HG03097 (cell line): Measurements from ENCODE around the gene MARCHF6.
"Not testable (repeated sequence)": the region's sequence is repeated elsewhere in the genome, so short reads cannot be mapped to it uniquely, and the experiment has no call there.

Experiments used
- ATAC-seq: cut with Tn5 transposase; IDR thresholded peaks from one replicate; pipeline ENCODE4 v1.9.1; 2021; ENCODE audit not compliant: unreplicated experiment, low FRiP score

The MARCHF6 gene, protein sequence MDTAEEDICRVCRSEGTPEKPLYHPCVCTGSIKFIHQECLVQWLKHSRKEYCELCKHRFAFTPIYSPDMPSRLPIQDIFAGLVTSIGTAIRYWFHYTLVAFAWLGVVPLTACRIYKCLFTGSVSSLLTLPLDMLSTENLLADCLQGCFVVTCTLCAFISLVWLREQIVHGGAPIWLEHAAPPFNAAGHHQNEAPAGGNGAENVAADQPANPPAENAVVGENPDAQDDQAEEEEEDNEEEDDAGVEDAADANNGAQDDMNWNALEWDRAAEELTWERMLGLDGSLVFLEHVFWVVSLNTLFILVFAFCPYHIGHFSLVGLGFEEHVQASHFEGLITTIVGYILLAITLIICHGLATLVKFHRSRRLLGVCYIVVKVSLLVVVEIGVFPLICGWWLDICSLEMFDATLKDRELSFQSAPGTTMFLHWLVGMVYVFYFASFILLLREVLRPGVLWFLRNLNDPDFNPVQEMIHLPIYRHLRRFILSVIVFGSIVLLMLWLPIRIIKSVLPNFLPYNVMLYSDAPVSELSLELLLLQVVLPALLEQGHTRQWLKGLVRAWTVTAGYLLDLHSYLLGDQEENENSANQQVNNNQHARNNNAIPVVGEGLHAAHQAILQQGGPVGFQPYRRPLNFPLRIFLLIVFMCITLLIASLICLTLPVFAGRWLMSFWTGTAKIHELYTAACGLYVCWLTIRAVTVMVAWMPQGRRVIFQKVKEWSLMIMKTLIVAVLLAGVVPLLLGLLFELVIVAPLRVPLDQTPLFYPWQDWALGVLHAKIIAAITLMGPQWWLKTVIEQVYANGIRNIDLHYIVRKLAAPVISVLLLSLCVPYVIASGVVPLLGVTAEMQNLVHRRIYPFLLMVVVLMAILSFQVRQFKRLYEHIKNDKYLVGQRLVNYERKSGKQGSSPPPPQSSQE

DNA sequence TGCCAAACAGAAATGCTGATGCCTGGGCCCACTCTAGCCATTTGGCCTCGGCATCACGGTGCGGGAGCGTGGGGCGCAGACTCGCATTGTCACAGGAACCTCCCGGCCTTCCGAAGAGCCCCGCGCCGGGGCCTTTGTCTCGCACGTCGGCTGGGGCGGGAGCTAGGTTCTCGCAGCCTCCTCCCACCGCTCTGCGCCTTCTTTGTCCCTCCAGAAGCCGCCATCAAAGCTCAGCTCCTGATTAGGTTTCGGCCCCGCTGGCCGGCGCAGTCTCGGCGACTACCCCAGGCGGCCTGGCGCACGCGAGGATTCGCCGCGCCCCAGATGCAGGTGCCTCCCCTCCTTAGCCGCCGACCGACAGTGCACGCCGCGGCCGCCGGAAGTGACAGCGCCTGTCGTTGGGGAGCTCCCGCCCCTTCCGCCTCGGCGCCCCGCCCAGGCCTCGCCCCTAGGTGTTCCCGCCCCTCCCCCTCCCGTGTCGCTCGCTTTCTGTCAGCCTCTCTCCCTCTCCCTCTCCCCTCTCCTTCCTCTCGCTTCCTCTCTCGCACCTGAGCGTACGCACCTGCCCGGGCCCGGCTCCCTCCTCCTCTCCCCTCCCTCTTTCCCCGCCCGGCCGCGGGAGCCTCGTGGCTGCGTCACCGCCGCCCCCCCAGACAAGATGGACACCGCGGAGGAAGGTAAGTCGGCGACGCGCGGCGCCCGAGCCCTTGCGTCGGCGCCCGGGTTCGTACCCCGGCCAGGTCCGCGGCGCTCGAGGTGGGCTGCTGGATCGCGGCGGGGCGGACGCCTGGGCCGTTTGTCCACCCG, at the start of gene MARCHF6:
TSS of gene MARCHF6 (plus strand) at position 455 of the 807 bp plus-strand sequence. CDS start at position 659, 204 bp downstream.
- peak; percentile 83 for ATAC-seq

- no peak for ATAC-seq
Observed at GRCh38 chr5:10303699-10304170, 49.8 kb upstream of the MARCHF6 start.

- ATAC-seq, result no peak
Observed at GRCh38 chr5:10304932-10305331, 48.6 kb upstream of the MARCHF6 start.

- ATAC-seq, result no peak
Observed at GRCh38 chr5:10306114-10306513, 47.4 kb upstream of the MARCHF6 start.

- ATAC-seq, result no peak
Observed at GRCh38 chr5:10306806-10307205, 46.7 kb upstream of the MARCHF6 start.

GRCh38 chr5:10307206-10308148, 46.0 kb upstream of the MARCHF6 start, which contains the start of gene CMBL:
Gene CMBL, minus strand, starts transcription at chr5:10307902. Its CDS starts 17,140 bp downstream, at chr5:10290762.
- peak; percentile 78 for ATAC-seq

DNA sequence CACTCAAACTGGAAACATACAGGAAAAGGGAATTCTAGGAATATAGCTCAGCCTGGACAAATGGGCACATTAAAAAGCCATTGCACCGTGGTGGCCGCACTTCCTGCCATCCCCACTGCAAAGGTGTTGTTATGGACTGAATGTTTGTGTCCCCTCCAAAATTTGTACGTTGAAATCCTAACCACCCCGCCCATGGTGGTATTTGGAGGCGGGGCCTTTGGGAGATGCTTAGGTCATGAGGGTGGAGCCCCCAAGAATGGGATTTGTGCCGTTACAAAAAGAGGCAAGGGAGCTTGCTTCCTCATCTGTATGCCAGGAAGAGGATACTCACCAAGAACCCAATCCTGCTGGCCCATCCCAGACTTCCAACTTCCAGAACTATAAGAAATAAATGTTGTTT, 44.7 kb upstream of the MARCHF6 start:
- ATAC-seq, result no peak

- ATAC-seq, result no peak
Observed at GRCh38 chr5:10310066-10310779, 43.3 kb upstream of the MARCHF6 start.

DNA sequence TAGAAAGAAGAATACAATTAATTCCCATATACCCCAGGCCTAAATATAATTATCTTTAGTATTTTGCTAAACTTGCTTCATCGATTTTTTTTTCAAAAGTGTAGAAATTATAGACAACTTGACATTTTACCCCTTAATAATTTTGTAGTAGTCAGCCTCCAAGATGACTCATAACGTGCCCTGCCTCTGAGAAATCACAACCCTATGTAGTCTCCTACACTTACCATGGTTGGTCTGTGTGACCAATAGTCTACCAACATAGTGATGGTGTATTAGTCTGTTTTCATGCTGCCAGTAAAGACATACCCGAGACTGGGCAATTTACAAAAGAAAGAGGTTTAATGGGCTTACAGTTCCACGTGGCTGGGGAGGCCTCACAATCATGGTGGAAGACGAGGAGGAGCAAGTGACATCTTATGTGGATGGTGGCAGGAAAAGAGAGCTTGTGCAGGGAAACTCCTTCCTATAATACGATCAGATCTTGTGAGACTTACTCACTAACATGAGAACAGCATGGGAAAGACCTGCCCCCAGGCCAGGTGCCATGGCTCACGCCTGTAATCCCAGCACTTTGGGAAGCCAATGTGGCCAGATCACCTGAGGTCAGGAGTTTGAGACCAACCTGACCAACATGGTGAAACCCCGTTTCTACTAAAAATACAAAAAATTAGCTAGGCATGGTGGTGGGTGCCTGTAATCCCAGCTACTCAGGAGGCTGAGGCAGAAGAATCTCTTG, 42.5 kb upstream of the MARCHF6 start:
- ATAC-seq, result not testable (repeated sequence)

DNA sequence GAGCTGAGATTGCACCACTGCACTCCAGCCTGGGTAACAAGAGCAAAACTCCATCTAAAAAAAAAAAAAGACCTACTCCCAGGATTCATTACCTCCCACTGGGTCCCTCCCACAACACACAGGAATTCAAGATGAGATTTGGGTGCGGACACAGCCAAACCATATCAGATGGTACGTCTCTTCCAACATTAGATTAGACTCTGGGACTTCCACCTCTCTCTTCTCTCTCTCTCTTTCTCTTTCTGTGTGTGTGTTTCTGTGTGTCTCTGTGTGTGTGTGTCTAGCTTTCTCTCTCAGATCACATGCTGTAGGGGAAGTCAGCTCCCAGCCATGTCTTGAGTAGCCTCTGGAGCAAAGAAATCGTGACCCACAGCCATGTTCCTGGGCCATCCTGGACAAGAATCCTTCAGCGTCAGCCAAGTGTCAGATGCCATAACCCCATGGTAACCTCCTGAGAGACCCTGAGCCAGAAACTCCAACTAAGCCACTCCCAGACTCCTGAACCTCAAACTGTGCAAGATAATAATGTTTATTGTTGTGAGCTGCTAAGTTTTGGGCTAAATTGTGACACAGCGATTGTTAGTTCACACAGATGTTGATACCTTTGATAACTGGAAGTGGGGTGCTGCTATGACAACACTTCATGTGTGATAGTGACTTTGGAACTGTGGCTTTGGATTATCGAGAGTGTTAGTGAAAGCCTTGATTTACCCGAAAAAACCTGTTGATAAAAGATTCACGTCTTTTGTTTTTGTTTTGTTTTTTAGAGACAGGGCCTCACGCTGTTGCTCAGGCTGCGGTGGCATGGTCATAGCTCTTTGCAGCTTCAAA, 41.7 kb upstream of the MARCHF6 start:
- no peak for ATAC-seq

DNA sequence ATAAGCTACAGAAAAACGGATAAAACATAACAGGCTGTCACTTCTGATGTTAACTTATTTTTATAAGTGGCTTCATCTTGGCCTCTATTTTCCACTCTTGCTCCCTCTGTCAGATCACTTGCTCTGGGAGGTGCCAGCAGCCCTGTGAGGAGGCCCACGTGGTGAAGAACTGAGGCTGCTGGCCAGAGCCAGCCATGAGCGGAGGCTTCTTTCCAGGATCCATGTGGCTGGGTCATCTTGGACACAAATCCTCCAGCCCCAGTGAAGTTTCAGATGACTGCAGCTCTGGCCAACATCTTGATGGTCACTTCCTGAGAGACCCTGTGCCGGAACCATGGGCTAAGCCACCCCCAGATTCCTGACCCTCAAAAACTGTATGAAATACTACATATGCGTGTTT, 38.3 kb upstream of the MARCHF6 start:
- ATAC-seq, result no peak

DNA sequence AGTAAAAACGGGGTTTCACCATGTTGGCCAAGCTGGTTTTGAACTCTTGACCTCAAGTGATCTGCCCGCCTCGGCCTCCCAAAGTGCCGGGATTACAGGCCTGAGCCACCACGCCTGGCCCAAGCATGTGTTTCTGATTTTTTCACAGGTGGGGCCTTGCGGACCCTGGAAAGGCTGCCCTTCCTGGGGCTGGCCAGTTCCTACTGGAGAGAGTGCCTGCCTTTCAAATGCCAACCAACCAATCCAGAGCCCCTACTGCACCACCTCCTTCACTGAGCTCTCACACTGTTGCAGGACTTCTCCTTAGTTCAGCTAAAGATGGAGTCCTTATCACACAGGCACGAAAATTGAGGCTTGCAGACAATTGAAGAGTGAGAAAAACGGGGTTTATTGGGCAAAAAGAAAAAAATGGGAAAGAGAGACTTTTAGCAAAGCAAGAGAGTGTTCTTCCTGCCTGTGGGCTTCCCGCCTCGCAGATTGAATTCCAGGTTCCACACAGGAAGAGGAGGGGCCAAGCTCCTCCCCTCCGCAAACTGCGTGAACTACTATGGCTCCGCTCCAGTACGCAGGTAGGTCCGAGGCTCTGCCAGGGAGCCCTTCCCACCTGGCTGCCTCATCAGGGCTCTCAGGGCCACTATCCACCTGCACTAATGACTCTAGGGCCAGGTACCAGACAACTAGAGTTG, 37.5 kb upstream of the MARCHF6 start:
- ATAC-seq, result no peak

DNA sequence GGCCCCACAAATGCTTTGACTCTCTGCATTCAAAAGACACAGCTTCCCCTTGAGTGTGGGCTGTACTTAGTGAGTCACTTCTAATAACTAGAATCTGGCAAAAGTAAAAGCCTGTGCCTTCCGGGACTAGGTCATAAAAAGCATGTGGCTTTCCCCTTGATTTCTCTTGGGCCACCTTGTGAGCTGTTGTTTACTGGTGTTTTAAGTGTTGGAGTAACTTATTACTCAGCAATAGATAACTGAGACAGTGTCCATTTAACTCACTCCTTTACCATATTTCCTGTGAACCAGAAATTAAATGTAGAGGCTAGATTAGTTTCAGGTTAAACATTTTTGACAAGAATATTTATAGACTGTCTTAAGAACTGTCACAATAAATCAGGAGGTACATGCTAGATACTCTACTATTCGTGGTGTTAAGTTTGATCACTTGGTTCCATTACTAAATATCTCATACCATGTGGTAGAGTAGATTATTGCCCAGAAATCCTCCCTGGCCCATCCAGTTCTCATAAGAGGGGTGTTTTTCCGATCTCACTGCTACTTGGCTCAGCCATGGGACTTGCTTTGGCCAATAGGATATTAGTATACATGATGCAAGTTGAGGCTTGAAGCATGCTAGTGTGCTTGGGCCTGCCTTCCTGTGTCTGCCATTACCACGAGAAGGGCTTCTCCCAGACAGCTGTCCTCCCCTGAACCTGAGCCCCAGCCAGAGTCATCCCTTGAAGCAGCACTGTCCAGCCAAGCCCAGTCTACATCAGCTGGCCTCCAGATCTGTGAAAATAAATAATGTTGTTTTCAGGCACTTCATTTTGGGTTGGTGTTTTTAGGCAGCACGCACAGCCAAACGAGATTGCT, 35.4 kb upstream of the MARCHF6 start:
- peak; percentile 75 for ATAC-seq

- ATAC-seq, result no peak
Observed at GRCh38 chr5:10319202-10319851, 34.2 kb upstream of the MARCHF6 start.

GRCh38 chr5:10320793-10321192, 32.7 kb upstream of the MARCHF6 start:
- no peak for ATAC-seq
